GM12864 (cell line): Measurements from ENCODE around the gene CCNDBP1.
A peak's percentile ranks its signal among the peaks of the same experiment; 100 is the strongest.
"Not testable (repeated sequence)": the region's sequence is repeated elsewhere in the genome, so short reads cannot be mapped to it uniquely, and the experiment has no call there.

Experiments used
- DNase-seq: peaks from one replicate; pipeline ENCODE4 v3.0.0-alpha.2; 2011; ENCODE audit warnings: low read depth
- H3K4me3 ChIP-seq: 2 replicates; pipeline ENCODE4 v1.5.1; 2011; ENCODE audit warnings: mild to moderate bottlenecking, low read depth, low read length, control low read depth
- CTCF ChIP-seq: IDR thresholded peaks from 2 replicates; pipeline ENCODE4 v1.5.1; 2011; ENCODE audit warnings: low read depth, mild to moderate bottlenecking, moderate library complexity, low read length, control low read depth, inconsistent platforms; ENCODE audit errors: missing control alignments

The CCNDBP1 gene

DNA sequence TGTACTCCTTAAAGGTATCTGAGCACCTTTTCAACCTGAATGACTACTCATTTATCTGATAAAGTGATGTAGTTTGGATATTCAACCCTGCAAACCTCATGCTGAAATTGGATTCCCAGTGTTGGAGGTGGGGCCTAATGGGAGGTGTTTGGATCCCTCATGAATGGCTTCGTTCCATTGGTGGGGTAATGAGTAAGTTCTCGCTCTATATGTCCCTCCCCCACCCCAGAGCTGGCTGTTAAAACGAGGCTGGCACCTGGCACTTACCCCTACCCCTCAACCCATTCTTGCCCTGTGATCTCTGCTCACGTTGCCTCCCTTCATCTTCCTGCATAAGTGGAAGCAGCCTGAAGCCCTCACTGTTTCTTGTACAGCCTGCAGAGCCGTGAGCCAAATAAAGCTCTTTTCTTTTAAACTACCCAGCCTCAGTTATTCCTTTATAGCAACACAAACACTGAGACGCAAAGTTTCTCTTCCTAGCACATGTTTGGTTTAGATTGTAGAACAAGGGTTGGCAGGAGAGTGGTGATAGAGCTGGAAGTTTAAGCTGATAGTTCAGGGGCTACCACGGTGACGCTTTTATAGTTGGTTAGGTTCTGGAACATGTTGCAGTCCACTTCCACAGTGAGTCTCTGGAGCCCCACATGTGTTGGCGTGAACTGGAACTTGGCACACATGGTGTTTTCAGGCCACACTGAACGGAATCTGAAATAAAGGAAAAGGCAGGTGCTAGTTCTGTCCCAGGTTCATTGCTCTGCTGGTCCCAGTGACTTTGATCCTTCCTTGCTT lies 11.8 kb downstream of the CCNDBP1 start:
- no peak for DNase-seq
- TF ChIP-seq CTCF, result no peak
- no peak overlapping the region for H3K4me3 ChIP-seq

DNA sequence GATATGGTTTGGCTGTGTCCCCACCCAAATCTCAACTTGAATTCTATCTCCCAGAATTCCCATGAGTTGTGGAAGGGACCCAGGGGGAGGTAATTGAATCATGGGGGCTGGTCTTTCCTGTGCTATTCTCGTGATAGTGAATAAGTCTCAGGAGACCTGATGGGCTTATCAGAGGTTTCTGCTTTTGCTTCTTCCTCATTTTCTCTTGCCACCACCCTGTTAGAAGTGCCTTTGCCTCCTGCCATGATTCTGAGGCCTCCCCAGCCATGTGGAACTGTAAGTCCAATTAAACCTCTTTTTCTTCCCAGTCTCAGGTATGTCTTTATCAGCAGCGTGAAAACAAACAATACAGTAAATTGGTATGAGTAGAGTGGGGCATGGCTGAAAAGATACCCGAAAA lies 12.6 kb downstream of the CCNDBP1 start:
- DNase-seq, H3K4me3 ChIP-seq: not testable (repeated sequence)

- H3K4me3 ChIP-seq, DNase-seq: not testable (repeated sequence)
Observed at GRCh38 chr15:43198556-43198955, 13.4 kb downstream of the CCNDBP1 start.

GRCh38 chr15:43198992-43199391 lies 13.8 kb downstream of the CCNDBP1 start:
- H3K4me3 ChIP-seq, result no peak overlapping the region
- no peak for TF ChIP-seq CTCF
- DNase-seq, result no peak

- TF ChIP-seq CTCF, result no peak
- no peak overlapping the region for H3K4me3 ChIP-seq
- DNase-seq, result no peak
Observed at GRCh38 chr15:43199945-43200488, 14.8 kb downstream of the CCNDBP1 start.

DNA sequence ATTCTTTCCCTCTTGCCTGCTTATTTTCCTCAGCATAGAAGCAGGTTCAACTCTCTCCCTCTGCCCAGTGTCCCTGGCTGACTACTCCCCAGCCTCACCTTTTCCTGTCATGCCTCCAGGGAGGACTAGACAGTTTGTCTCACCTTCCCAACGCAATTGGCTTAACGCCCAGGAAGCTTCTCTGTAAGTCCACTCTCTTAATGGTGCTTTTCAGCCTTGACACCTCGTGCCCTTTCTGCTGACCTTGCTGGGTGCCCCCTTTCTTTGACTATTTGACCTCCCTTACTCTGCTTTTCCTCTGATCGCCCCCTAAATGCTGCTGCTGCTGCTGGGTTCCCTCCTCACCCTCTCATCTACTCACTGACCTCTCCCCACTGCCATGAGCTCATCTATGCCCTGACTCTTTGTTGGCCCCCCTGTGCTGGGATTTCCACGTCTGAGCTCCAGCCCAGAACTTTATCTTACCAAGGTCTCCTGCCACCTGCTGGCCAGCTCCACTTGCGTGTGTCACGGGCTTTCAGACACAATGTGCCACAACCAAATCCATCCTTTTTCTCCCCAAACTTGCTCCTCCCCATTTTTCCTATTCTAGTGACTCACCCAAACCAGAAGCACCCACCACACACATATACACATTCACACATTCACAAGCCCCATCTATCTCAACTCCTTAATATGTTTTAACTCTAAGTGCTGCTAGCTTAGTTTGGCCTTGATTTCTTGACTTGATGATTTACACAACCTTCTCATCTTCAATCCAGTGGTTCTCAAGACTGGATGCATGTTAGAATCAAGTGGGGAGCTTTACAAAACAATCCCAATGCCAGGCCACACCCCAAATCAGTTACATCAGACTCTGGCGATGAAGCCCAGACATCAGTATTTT lies 19.1 kb downstream of the CCNDBP1 start:
- TF ChIP-seq CTCF, result peak; percentile 71
- no peak for DNase-seq
- H3K4me3 ChIP-seq, result no peak overlapping the region

GRCh38 chr15:43206054-43206453 lies 20.9 kb downstream of the CCNDBP1 start:
- no peak for TF ChIP-seq CTCF
- DNase-seq, result no peak
- H3K4me3 ChIP-seq, result no peak overlapping the region

DNA sequence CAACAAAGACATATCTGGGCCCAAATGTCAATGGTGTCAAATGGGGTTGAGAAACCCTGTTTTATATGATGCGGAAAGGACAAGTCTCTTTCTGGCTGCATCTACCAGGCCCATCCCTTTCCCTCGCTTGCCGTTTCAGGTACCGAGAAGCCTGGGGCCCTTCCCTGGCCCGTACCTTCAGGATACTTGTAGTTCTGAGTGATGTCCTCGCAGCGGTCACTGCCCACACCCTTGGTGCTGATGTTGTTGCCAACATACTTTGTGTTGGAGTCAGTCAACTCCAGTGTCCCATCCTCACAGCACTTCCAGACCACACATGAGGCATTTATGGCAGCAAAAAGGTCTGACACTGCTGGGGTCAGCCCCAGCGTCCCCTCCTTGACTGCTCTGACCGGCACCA lies 21.8 kb downstream of the CCNDBP1 start:
- DNase-seq, result no peak
- TF ChIP-seq CTCF, result no peak
- no peak overlapping the region for H3K4me3 ChIP-seq
